Measurements from ENCODE around the gene TEC. TPM values are rescaled to one million over a fixed set of nuclear protein-coding genes. Genes with fewer than 3 reads are reported as not detected.
A peak's percentile ranks its signal among the peaks of the same experiment; 100 is the strongest.

Gene TEC
- total and polyA plus RNA-seq, 9 of the 15 experiments (the other 6 are each of a cell fraction or from before 2014, with no cell fraction given), result 5.3 to 14.7 (median 8.8) TPM

- no peak for TF ChIP-seq HSF4 (CRISPR knock-in tag; IDR thresholded peaks at IDR 0.05; ENCODE audit: borderline replicate concordance)
- no peak for TF ChIP-seq NR2C1 (IDR thresholded peaks at IDR 0.05)
- no peak for TF ChIP-seq NR2C1 (tag; IDR thresholded peaks at IDR 0.05)
- TF ChIP-seq BRCA1 (IDR thresholded peaks at IDR 0.05), result no peak
- TF ChIP-seq BRCA1 (CRISPR knock-in tag; IDR thresholded peaks at IDR 0.05), result no peak
- TF ChIP-seq, protein P1, sequence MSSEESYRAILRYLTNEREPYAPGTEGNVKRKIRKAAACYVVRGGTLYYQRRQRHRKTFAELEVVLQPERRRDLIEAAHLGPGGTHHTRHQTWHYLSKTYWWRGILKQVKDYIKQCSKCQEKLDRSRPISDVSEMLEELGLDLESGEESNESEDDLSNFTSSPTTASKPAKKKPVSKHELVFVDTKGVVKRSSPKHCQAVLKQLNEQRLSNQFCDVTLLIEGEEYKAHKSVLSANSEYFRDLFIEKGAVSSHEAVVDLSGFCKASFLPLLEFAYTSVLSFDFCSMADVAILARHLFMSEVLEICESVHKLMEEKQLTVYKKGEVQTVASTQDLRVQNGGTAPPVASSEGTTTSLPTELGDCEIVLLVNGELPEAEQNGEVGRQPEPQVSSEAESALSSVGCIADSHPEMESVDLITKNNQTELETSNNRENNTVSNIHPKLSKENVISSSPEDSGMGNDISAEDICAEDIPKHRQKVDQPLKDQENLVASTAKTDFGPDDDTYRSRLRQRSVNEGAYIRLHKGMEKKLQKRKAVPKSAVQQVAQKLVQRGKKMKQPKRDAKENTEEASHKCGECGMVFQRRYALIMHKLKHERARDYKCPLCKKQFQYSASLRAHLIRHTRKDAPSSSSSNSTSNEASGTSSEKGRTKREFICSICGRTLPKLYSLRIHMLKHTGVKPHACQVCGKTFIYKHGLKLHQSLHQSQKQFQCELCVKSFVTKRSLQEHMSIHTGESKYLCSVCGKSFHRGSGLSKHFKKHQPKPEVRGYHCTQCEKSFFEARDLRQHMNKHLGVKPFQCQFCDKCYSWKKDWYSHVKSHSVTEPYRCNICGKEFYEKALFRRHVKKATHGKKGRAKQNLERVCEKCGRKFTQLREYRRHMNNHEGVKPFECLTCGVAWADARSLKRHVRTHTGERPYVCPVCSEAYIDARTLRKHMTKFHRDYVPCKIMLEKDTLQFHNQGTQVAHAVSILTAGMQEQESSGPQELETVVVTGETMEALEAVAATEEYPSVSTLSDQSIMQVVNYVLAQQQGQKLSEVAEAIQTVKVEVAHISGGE (CRISPR knock-in tag; IDR thresholded peaks at IDR 0.05), result peak in 1 of 3 experiments; percentile 81; a peak in 2 of 6 replicates
- TF ChIP-seq, protein P2, sequence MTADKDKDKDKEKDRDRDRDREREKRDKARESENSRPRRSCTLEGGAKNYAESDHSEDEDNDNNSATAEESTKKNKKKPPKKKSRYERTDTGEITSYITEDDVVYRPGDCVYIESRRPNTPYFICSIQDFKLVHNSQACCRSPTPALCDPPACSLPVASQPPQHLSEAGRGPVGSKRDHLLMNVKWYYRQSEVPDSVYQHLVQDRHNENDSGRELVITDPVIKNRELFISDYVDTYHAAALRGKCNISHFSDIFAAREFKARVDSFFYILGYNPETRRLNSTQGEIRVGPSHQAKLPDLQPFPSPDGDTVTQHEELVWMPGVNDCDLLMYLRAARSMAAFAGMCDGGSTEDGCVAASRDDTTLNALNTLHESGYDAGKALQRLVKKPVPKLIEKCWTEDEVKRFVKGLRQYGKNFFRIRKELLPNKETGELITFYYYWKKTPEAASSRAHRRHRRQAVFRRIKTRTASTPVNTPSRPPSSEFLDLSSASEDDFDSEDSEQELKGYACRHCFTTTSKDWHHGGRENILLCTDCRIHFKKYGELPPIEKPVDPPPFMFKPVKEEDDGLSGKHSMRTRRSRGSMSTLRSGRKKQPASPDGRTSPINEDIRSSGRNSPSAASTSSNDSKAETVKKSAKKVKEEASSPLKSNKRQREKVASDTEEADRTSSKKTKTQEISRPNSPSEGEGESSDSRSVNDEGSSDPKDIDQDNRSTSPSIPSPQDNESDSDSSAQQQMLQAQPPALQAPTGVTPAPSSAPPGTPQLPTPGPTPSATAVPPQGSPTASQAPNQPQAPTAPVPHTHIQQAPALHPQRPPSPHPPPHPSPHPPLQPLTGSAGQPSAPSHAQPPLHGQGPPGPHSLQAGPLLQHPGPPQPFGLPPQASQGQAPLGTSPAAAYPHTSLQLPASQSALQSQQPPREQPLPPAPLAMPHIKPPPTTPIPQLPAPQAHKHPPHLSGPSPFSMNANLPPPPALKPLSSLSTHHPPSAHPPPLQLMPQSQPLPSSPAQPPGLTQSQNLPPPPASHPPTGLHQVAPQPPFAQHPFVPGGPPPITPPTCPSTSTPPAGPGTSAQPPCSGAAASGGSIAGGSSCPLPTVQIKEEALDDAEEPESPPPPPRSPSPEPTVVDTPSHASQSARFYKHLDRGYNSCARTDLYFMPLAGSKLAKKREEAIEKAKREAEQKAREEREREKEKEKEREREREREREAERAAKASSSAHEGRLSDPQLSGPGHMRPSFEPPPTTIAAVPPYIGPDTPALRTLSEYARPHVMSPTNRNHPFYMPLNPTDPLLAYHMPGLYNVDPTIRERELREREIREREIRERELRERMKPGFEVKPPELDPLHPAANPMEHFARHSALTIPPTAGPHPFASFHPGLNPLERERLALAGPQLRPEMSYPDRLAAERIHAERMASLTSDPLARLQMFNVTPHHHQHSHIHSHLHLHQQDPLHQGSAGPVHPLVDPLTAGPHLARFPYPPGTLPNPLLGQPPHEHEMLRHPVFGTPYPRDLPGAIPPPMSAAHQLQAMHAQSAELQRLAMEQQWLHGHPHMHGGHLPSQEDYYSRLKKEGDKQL (CRISPR knock-in tag; IDR thresholded peaks at IDR 0.05; ENCODE audit: borderline replicate concordance), result no peak
- TF ChIP-seq, protein P3, sequence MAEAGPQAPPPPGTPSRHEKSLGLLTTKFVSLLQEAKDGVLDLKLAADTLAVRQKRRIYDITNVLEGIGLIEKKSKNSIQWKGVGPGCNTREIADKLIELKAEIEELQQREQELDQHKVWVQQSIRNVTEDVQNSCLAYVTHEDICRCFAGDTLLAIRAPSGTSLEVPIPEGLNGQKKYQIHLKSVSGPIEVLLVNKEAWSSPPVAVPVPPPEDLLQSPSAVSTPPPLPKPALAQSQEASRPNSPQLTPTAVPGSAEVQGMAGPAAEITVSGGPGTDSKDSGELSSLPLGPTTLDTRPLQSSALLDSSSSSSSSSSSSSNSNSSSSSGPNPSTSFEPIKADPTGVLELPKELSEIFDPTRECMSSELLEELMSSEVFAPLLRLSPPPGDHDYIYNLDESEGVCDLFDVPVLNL (CRISPR knock-in tag; IDR thresholded peaks at IDR 0.05; ENCODE audit: low read depth), result no peak
- TF ChIP-seq SFPQ (IDR thresholded peaks at IDR 0.05; ENCODE audit: low read depth, low read length), result no peak
- peak; percentile 62 for TF ChIP-seq ELF1 (tag; IDR thresholded peaks at IDR 0.05)
- TF ChIP-seq BRD9 (IDR thresholded peaks at IDR 0.05; ENCODE audit: low read depth, partially characterized antibody), result peak; percentile 25
- no peak for TF ChIP-seq LARP7 (IDR thresholded peaks at IDR 0.05)
- TF ChIP-seq YY1 (IDR thresholded peaks at IDR 0.05; ENCODE audit: borderline replicate concordance in 1 of 3, control insufficient read depth in 1 of 3, extremely low read depth in 1 of 3, insufficient read depth in 3 of 3, insufficient read length in 1 of 3, insufficient replicate concordance in 2 of 3, low read depth in 1 of 3, low read length in 2 of 3), result peak in 2 of 3 experiments; percentile 29 to 52
- peak; percentile 85 for TF ChIP-seq SUPT5H (IDR thresholded peaks at IDR 0.05)
- no peak for TF ChIP-seq NR3C1 (CRISPR knock-in tag; IDR thresholded peaks at IDR 0.05)
These were observed 354 bp upstream of the TEC start (continued) for GRCh38 chr4:48269861-48270522.

Measured in K562 (cell line).